ENCODE data around the gene SCML2.

- TF ChIP-seq, protein P1, sequence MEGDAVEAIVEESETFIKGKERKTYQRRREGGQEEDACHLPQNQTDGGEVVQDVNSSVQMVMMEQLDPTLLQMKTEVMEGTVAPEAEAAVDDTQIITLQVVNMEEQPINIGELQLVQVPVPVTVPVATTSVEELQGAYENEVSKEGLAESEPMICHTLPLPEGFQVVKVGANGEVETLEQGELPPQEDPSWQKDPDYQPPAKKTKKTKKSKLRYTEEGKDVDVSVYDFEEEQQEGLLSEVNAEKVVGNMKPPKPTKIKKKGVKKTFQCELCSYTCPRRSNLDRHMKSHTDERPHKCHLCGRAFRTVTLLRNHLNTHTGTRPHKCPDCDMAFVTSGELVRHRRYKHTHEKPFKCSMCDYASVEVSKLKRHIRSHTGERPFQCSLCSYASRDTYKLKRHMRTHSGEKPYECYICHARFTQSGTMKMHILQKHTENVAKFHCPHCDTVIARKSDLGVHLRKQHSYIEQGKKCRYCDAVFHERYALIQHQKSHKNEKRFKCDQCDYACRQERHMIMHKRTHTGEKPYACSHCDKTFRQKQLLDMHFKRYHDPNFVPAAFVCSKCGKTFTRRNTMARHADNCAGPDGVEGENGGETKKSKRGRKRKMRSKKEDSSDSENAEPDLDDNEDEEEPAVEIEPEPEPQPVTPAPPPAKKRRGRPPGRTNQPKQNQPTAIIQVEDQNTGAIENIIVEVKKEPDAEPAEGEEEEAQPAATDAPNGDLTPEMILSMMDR (conservative IDR thresholded peaks at IDR 0.05; ENCODE audit: low read depth, low read length), result no peak
- TF ChIP-seq EZH2phosphoT487 (IDR thresholded peaks at IDR 0.05; ENCODE audit: borderline replicate concordance, low read length), result no peak
Measured at GRCh38 chrX:18220786-18221185, 133.7 kb downstream of the SCML2 start, which contains the start of gene BEND2.
